HG02852 (cell line): ENCODE data around the gene TTC39A.

ENCODE experiments used
- ATAC-seq: cut with Tn5 transposase; IDR thresholded peaks from one replicate; pipeline ENCODE4 v1.9.1; 2021; ENCODE audit warnings: mild to moderate bottlenecking, moderate library complexity; ENCODE audit not compliant: unreplicated experiment

The TTC39A gene

GRCh38 chr1:51299185-51299885 is 31.0 kb downstream of the TTC39A start:
- ATAC-seq: no peak

- no peak for ATAC-seq
Observed at GRCh38 chr1:51298322-51298705, 32.0 kb downstream of the TTC39A start.

- no peak for ATAC-seq
Observed at GRCh38 chr1:51297401-51298321, 32.7 kb downstream of the TTC39A start.

- ATAC-seq: no peak
Observed at GRCh38 chr1:51296383-51297357, 33.7 kb downstream of the TTC39A start.

- no peak for ATAC-seq
Observed at GRCh38 chr1:51295926-51296325, 34.4 kb downstream of the TTC39A start.

DNA sequence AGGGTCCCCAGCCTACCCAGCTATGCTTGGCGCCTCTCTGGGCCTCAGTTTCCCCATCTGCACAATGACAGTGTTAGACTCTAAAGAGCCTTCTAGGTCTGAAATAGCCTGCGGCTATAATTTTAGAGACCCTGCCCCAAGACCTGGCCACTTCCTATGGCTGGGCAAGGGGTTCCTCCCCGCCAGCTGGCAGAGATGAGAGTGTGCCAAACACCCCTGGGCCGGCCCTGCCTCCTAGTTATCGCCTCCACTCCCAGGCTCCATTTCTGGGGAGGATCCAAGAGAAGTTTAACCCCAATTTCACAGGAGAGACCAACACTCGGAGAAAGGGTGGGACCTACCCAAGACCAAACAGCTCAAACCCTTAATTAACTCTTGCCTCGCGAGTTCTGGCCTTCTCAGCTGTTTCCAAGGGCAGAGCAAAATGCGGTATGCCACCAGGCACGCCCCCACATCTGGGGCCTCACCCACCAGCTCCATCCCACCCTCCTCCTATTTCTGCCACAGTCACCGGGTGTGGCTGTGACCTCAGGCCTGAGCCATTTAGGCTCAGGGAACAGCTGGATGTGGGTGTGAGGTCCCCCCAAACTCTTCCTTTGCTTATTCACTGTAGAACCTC is 35.7 kb downstream of the TTC39A start:
- ATAC-seq: no peak

DNA sequence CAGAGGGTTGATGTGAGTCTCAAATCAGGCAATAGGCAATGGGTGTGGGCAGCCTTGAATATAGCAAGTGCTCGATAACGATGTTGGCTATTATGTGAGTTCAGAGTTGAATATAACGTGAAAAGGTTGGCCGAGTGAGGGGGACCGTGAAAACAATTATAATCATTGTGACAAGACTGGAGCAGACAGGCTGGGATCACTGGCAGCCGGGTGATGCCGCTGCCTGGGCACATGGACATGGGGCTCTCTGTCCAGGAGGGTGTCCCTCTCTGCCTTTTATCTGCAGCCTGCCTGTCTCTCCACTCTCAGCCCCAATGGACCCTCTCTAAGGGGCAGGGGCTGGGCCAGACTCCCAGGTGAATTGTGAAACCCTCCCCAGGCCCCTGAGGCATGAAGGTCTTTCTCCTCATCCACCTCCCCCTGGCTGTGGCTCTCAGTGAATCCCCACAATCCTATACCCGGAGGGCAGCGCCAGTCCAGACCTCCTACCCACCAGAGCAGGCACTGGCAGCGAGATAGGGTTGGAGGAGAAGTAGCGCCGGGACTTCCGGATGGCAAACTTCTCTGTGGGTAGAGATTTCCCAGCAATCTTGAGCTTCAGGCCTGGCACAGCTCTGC is 36.4 kb downstream of the TTC39A start:
- no peak for ATAC-seq

DNA sequence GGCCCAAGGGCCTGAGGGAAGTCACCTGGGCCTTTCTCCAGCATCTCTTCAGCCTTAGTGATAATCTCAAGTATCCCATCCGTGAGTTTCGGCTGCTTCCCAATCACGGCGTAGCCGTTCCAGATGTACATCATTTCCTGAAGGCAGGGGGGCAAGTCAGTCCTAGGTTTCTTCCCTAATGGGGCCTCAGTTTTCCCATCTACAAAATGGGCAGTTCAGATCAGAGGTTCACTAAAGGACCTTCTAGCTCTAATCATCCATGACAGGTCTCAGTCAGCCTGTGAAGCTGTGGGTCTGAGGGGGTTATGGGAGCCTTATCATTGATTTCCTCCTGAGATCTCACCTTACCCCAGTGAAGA is 39.9 kb downstream of the TTC39A start:
- no peak for ATAC-seq

DNA sequence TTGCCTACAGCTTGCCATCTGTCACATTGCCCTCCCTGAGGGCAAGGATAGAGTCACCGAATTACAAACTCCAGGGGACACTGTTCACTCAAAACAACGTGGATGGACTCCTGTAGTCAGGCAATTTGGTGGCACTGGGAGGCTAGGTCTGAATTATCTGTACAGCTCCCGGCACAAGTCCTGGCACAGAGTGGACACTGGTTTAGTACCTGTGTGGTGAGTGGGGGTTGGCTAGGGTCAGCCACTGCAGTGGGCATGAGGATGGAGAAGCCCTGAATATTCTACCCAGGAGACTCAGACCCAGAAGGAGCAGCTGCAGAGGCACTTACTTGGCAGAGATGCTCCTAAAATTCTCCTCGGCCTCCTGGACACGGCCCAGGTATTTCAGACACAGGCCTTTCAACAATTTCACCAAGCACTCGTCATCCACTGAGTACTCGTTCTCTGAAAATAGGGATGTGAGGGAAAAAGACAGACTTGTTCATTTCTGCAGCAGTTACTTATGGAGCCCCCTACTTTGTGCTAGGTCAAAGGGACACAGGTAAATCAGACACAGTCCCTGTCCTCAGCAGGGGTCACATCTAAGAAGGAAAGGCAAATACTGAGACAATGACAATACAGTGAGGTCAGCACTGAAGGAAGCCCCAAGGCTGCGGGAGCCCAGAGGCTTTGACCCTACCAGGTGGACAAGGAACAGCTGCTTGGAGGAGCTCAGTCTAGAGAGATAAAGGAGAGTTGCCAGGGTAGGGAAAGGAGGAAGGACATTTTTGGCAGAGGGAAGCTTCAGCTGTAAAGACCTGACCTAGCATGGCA is 40.5 kb downstream of the TTC39A start:
- no peak for ATAC-seq

- no peak for ATAC-seq
Observed at GRCh38 chr1:51288578-51288977, 41.8 kb downstream of the TTC39A start.

- no peak for ATAC-seq
Observed at GRCh38 chr1:51287966-51288365, 42.4 kb downstream of the TTC39A start.

DNA sequence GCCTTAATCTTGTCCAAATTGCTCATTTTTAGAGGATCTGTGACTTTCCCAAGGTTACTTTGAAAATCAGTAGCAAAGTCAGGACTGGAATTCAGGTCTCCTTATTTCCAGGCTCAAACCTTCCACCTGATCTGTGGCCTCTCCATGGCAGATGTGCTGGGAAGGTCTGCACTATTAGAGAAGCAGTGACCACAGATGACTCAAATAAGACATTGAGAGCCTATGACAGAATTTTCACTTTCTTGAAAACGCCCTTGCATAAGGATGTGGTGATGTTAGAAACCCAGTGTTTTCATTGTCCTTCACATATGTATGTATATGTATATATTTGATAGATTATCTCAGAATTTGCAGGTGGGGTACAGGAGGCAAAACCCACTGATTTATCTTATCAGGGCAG is 45.3 kb downstream of the TTC39A start:
- peak; percentile 89 for ATAC-seq

DNA sequence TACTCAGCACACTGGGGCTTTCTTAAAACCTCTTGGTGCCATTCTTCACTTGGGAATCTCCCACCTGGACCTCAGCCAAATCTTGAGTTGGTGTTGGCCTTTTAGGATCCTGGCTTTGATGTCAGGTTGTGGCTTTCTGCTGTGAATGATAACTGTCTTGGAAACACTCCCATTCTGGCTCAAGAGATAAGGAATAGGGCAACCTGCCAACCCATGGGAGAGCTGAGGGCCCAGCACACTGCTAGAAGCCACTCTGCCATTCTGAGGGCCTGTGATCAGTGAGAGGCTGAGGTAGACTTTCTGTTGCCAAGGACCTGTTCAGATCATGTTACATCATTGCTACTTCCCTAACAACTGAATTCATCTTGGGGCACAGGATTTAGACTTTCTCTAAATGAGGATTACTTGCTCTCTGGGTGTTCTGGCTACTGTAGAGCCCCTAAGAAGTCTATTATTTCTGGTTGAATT is 45.8 kb downstream of the TTC39A start:
- peak; percentile 34 for ATAC-seq

- ATAC-seq: no peak
Observed at GRCh38 chr1:51283979-51284378, 46.4 kb downstream of the TTC39A start.

GRCh38 chr1:51282605-51283004 is 47.8 kb downstream of the TTC39A start:
- ATAC-seq: no peak

GRCh38 chr1:51281807-51282206 is 48.6 kb downstream of the TTC39A start:
- ATAC-seq: no peak

GRCh38 chr1:51280321-51280978 is 49.9 kb downstream of the TTC39A start:
- no peak for ATAC-seq

- ATAC-seq: no peak
Observed at GRCh38 chr1:51276286-51276685, 54.1 kb downstream of the TTC39A start.

GRCh38 chr1:51274676-51275075 is 55.7 kb downstream of the TTC39A start:
- no peak for ATAC-seq
